HG02759 (cell line): ENCODE results near the gene GPAM.
A peak's percentile ranks its signal among the peaks of the same experiment; 100 is the strongest.
"Not testable (repeated sequence)": the region's sequence is repeated elsewhere in the genome, so short reads cannot be mapped to it uniquely, and the experiment has no call there.

Experiments
- ATAC-seq: cut with Tn5 transposase; IDR thresholded peaks from one replicate; pipeline ENCODE4 v1.9.1; 2021; ENCODE audit warnings: mild to moderate bottlenecking, moderate library complexity; ENCODE audit not compliant: unreplicated experiment

The GPAM gene

GRCh38 chr10:112136486-112137153, 46.9 kb downstream of the GPAM start:
- no peak for ATAC-seq

GRCh38 chr10:112135604-112136003, 48.0 kb downstream of the GPAM start:
- ATAC-seq: no peak

- ATAC-seq: no peak
Measured at GRCh38 chr10:112132435-112132834, 51.1 kb downstream of the GPAM start.

- ATAC-seq: no peak
Measured at GRCh38 chr10:112131996-112132395, 51.6 kb downstream of the GPAM start.

GRCh38 chr10:112131346-112131745, 52.2 kb downstream of the GPAM start:
- ATAC-seq: no peak

GRCh38 chr10:112126901-112127300, 56.7 kb downstream of the GPAM start:
- no peak for ATAC-seq

- ATAC-seq: no peak
Measured at GRCh38 chr10:112126172-112126571, 57.4 kb downstream of the GPAM start.

- no peak for ATAC-seq
Measured at GRCh38 chr10:112124866-112125265, 58.7 kb downstream of the GPAM start.

- ATAC-seq: no peak
Measured at GRCh38 chr10:112122827-112123226, 60.7 kb downstream of the GPAM start.

GRCh38 chr10:112120491-112120890, 63.1 kb downstream of the GPAM start:
- ATAC-seq: no peak

- peak; percentile 86 for ATAC-seq
Measured at GRCh38 chr10:112115781-112116385, 67.7 kb downstream of the GPAM start.

GRCh38 chr10:112109779-112110178, 73.8 kb downstream of the GPAM start:
- ATAC-seq: not testable (repeated sequence)
